HEK293T (cell line): ENCODE measurements around the gene ZNF622.

ENCODE experiments used
- CTCF ChIA-PET: fragments of 350-600 bp; formaldehyde crosslinking; extraction: SDS; loops from one replicate; lab custom pipeline; 2021; ENCODE audit warnings: antibody characterized with exemption, inconsistent platforms; lab: Yijun Ruan, JAX
- POLR2A ChIA-PET: fragments of 350-600 bp; formaldehyde crosslinking; extraction: SDS; loops from one replicate; lab custom pipeline; 2020; ENCODE audit warnings: antibody characterized with exemption, inconsistent platforms; lab: Yijun Ruan, JAX
- DNase-seq: peaks from one replicate; pipeline ENCODE4 v3.0.0; 2012; ENCODE audit warnings: mixed read lengths; ENCODE audit errors: extremely low spot score
- ARNT ChIP-seq: fragments of 450-650 bp; IDR thresholded peaks from 2 replicates; pipeline ENCODE4 v1.6.1; 2017; ENCODE audit warnings: mild to moderate bottlenecking
- BHLHE40 ChIP-seq: fragments of 450-650 bp; IDR thresholded peaks from 2 replicates; pipeline ENCODE4 v1.6.1; 2016; ENCODE audit warnings: mild to moderate bottlenecking, moderate library complexity, borderline replicate concordance
- CTBP1 ChIP-seq: fragments of 450-650 bp; IDR thresholded peaks from 2 replicates; pipeline ENCODE4 v1.6.1; 2016; ENCODE audit warnings: borderline replicate concordance
- ELF4 ChIP-seq: fragments of 450-650 bp; IDR thresholded peaks from 2 replicates; pipeline ENCODE4 v1.6.1; 2017; ENCODE audit warnings: antibody characterized with exemption
- FOXA1 ChIP-seq: fragments of 450-650 bp; IDR thresholded peaks from 2 replicates; pipeline ENCODE4 v1.6.1; 2016; ENCODE audit warnings: mild to moderate bottlenecking
- FOXK2 ChIP-seq: fragments of 450-650 bp; IDR thresholded peaks from 2 replicates; pipeline ENCODE4 v1.6.1; 2016; ENCODE audit warnings: mild to moderate bottlenecking
- FOXM1 ChIP-seq: fragments of 450-650 bp; IDR thresholded peaks from 2 replicates; pipeline ENCODE4 v1.6.1; 2017; ENCODE audit warnings: mild to moderate bottlenecking, borderline replicate concordance
- HDGF ChIP-seq: fragments of 450-650 bp; IDR thresholded peaks from 2 replicates; pipeline ENCODE4 v1.6.1; 2017; ENCODE audit warnings: antibody characterized with exemption, borderline replicate concordance
- L3MBTL2 ChIP-seq: fragments of 450-650 bp; conservative IDR thresholded peaks from 2 replicates; pipeline ENCODE4 v1.6.1; 2016; ENCODE audit warnings: mild to moderate bottlenecking
- LEF1 ChIP-seq: fragments of 450-650 bp; IDR thresholded peaks from 2 replicates; pipeline ENCODE4 v1.6.1; 2017; ENCODE audit warnings: mild to moderate bottlenecking, borderline replicate concordance
- NFRKB ChIP-seq: fragments of 450-650 bp; IDR thresholded peaks from 2 replicates; pipeline ENCODE4 v1.6.1; 2016; ENCODE audit warnings: mild to moderate bottlenecking, moderate library complexity
- PKNOX1 ChIP-seq: fragments of 450-650 bp; IDR thresholded peaks from 2 replicates; pipeline ENCODE4 v1.6.1; 2016
- SP1 ChIP-seq: fragments of 450-650 bp; IDR thresholded peaks from 2 replicates; pipeline ENCODE4 v1.6.1; 2017
- SUZ12 ChIP-seq: fragments of 450-650 bp; IDR thresholded peaks from 2 replicates; pipeline ENCODE4 v1.6.1; 2016; ENCODE audit warnings: mild to moderate bottlenecking
- TARDBP ChIP-seq: fragments of 450-650 bp; IDR thresholded peaks from 2 replicates; pipeline ENCODE4 v1.6.1; 2016
- ZNF384 ChIP-seq: fragments of 450-650 bp; IDR thresholded peaks from 2 replicates; pipeline ENCODE4 v1.6.1; 2016

The ZNF622 gene

GRCh38 chr5:16457451-16457850, 8.1 kb downstream of the ZNF622 start:
- ChIA-PET POLR2A (no interaction called here), CTCF (interaction anchor here (0.6 to 3.5 kb wide), 3 partner anchors 9 to 297 kb away, joined by 3 to 35 read pairs (median 3); no protein-coding TSS in a partner anchor)

DNA sequence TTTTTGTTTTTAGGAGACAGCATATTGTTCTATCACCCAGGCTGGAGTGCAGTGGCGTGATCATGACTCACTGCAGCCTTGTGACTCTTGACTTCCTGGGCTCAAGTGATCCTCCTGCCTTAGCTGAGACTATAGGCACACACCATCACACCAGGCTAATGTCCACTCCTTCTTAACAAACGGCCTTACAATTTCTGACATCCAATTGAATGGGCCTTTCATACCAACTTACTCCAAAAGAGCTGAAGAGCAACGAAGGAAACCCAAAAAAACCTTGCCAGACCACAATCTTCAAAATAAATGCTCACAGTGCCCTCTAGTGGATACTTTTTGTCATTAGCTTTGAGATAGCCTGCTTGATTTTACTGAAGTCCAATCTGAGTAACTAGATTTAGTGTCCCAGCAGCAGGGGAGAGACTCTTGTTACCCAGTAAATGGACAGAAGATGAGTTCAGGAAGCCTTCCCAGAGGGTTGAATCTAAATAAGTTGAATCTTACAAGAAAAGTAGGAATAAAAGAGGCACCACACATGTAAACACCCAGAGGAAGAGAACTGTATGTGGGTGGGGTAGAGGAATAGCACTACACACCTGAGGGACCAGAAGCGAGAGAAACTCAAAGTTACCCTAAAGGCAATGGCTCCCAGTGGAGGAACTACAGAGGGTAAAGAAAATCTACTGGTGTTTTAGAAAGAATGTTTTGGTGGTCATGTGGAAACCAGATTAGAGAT, 9.3 kb downstream of the ZNF622 start:
- peak; percentile 46 for DNase-seq
- ChIA-PET POLR2A (interaction anchor here (0.9 to 1.2 kb wide), 2 partner anchors 8 to 296 kb away, joined by 3 read pairs; no protein-coding TSS in a partner anchor), CTCF (interaction anchor here (0.6 to 3.5 kb wide), 12 partner anchors 10 to 1265 kb away, joined by 3 to 35 read pairs (median 4); no protein-coding TSS in a partner anchor)
- TF ChIP-seq ARNT (no peak), ELF4 (no peak), TARDBP (no peak), ZNF384 (no peak), HDGF (no peak), SUZ12 (no peak), LEF1 (no peak), SP1 (no peak), CTBP1 (no peak), FOXA1 (no peak), FOXM1 (no peak), FOXK2 (no peak), BHLHE40 (no peak), L3MBTL2 (no peak), NFRKB (no peak), PKNOX1 (no peak)

More at GRCh38 chr5:16457451-16457850, 8.1 kb downstream of the ZNF622 start:
- no peak for DNase-seq
- TF ChIP-seq BHLHE40 (no peak), FOXK2 (no peak), FOXM1 (no peak), ELF4 (no peak), CTBP1 (no peak), NFRKB (no peak), FOXA1 (no peak), L3MBTL2 (no peak), SUZ12 (no peak)

DNA sequence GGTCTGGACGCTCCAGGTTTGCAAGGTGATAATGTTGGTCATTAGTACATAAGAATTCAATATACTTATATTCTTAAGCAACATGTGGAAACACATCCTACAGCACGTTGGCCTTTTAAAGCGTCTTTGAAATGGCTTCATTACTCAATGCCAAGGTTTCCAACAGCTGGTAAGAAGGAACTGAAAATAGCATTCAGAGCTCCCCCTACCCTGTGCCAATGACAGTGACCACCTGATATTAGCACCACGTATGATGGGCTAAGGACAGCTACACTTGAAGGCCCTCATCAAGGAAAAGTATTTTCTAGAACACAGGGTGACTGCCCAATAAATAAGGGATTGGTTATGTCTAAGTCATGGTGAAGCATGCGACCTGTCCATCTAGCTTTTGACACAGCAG, 9.9 kb downstream of the ZNF622 start:
- no peak for DNase-seq
- no peak for TF ChIP-seq FOXM1
- TF ChIP-seq FOXA1: no peak
- TF ChIP-seq CTBP1: no peak
- TF ChIP-seq BHLHE40: no peak
- TF ChIP-seq FOXK2: no peak
- no peak for TF ChIP-seq TARDBP
- no peak for TF ChIP-seq ARNT
- TF ChIP-seq SUZ12: no peak
- TF ChIP-seq ZNF384: no peak
- TF ChIP-seq LEF1: no peak
- TF ChIP-seq NFRKB: no peak
- TF ChIP-seq SP1: no peak
- TF ChIP-seq L3MBTL2: no peak
- ChIA-PET CTCF (interaction anchor here (0.6 to 3.5 kb wide), 9 partner anchors 9 to 760 kb away, joined by 3 to 35 read pairs (median 5); no protein-coding TSS in a partner anchor), POLR2A (interaction anchor here (0.9 to 1.2 kb wide), 2 partner anchors 9 to 295 kb away, joined by 3 read pairs; no protein-coding TSS in a partner anchor)

- ChIA-PET POLR2A (no interaction called here), CTCF (interaction anchor here (0.5 to 3.5 kb wide), 3 partner anchors 8 to 294 kb away, joined by 3 to 35 read pairs (median 5); no protein-coding TSS in a partner anchor)
- no peak for DNase-seq
- TF ChIP-seq FOXA1 (no peak), ELF4 (no peak), HDGF (no peak), CTBP1 (no peak), TARDBP (no peak), LEF1 (no peak), PKNOX1 (no peak), L3MBTL2 (no peak), FOXM1 (no peak), SUZ12 (no peak), SP1 (no peak)
These were observed 10.9 kb downstream of the ZNF622 start for GRCh38 chr5:16454686-16455085.

- CTCF ChIA-PET: no interaction called here
- TF ChIP-seq FOXA1 (no peak), CTBP1 (no peak), FOXK2 (no peak), TARDBP (no peak), LEF1 (no peak), PKNOX1 (no peak), ZNF384 (no peak), HDGF (no peak), L3MBTL2 (no peak), SUZ12 (no peak)
- POLR2A ChIA-PET: no interaction called here
- DNase-seq: no peak
These were observed 12.0 kb downstream of the ZNF622 start for GRCh38 chr5:16453609-16454008.

DNA sequence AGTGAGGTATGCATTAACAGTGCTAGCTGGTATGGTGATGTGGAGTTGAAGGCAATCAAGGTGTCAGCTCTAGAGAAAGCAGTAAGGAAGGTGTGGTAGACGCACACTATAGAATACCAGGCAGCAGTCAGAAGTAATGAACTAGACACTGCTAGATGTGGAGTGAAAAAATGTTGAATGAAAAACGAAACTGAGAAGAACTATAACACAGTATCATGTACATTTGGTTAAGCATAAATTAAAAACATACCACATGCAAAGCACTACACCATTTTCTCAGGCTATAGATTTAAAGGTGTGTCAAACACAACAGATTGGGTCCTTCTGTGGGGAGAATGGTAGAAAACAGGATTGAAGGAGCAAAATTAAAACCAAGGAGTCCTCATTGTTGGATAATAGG, 15.4 kb downstream of the ZNF622 start:
- CTCF ChIA-PET: no interaction called here
- no peak for TF ChIP-seq LEF1
- TF ChIP-seq PKNOX1: no peak
- no peak for TF ChIP-seq FOXK2
- TF ChIP-seq BHLHE40: no peak
- TF ChIP-seq SUZ12: no peak
- TF ChIP-seq ARNT: no peak
- TF ChIP-seq ZNF384: no peak
- no peak for TF ChIP-seq NFRKB
- TF ChIP-seq ELF4: no peak
- TF ChIP-seq FOXM1: no peak
- no peak for TF ChIP-seq FOXA1
- no peak for TF ChIP-seq SP1
- no peak for TF ChIP-seq CTBP1
- TF ChIP-seq L3MBTL2: no peak
- no peak for TF ChIP-seq TARDBP
- no peak for DNase-seq
- POLR2A ChIA-PET: no interaction called here
